Cardiac septum (tissue), 1 donor: ENCODE measurements around the gene CCDC179. TPM values are rescaled to one million over a fixed set of nuclear protein-coding genes. Genes with fewer than 3 reads are reported as not detected.

ENCODE experiments used
- DNase-seq: peaks from one replicate; pipeline ENCODE4 v3.0.0-alpha.2; 2020; ENCODE audit warnings: low spot score
- intact Hi-C: fragments of 100-400 bp; cut with DNase I; formaldehyde crosslinking; loops from one replicate; pipeline ENCODE4 v1.14.0; 2022
- long read RNA-seq: library from polyadenylated mRNA; unstranded; transcript quantifications from one replicate; pipeline ENCODE4 v2.0.0, GENCODE V29; 2021
- total RNA-seq: library from RNA; stranded (reverse); fragmentation: NEBNext Ultra II Directional; extraction: Animal tissue kit (Norgen Biotek cat#: 25700); gene quantifications from one replicate; pipeline ENCODE4 v1.2.1, GENCODE V29; 2021
- donor health status: DM: no; HTN: no; CAD: no.

Gene CCDC179
- not detected for total RNA-seq
- long read RNA-seq, partial matches to known transcripts = 0 of 2 reads
- long read RNA-seq, other reads (novel, unspliced or antisense) = 2 of 2 reads

- DNase-seq = no peak
- intact Hi-C loops = no loop called here
Measured at GRCh38 chr11:22860241-22860640, at the start of gene CCDC179. TSS of gene CCDC179 (minus strand) at chr11:22860474. CDS start at chr11:22860421, 53 bp downstream.

- intact Hi-C loops = no loop called here
- DNase-seq = no peak
Measured at GRCh38 chr11:22903782-22904181, 43.5 kb upstream of the CCDC179 start.

- DNase-seq = no peak
- intact Hi-C loops = no loop called here
Measured at GRCh38 chr11:22901603-22902002, 41.3 kb upstream of the CCDC179 start.

- DNase-seq = no peak
- intact Hi-C loops = no loop called here
Measured at GRCh38 chr11:22900764-22901486, 40.7 kb upstream of the CCDC179 start.

GRCh38 chr11:22898036-22898435, 37.8 kb upstream of the CCDC179 start:
- intact Hi-C loops = no loop called here
- DNase-seq = no peak

- intact Hi-C loops = no loop called here
Measured at GRCh38 chr11:22890227-22890626, 30.0 kb upstream of the CCDC179 start.

GRCh38 chr11:22884217-22884616, 23.9 kb upstream of the CCDC179 start:
- intact Hi-C loops = no loop called here
- no peak for DNase-seq

More at GRCh38 chr11:22890227-22890626, 30.0 kb upstream of the CCDC179 start:
- no peak for DNase-seq

- intact Hi-C loops = no loop called here
Measured at GRCh38 chr11:22879630-22880029, 19.4 kb upstream of the CCDC179 start.

GRCh38 chr11:22878604-22879003, 18.3 kb upstream of the CCDC179 start:
- intact Hi-C loops = no loop called here

More at GRCh38 chr11:22879630-22880029, 19.4 kb upstream of the CCDC179 start:
- DNase-seq = no peak

GRCh38 chr11:22878039-22878438, 17.8 kb upstream of the CCDC179 start:
- intact Hi-C loops = no loop called here

More at GRCh38 chr11:22878604-22879003, 18.3 kb upstream of the CCDC179 start:
- no peak for DNase-seq

GRCh38 chr11:22875869-22876473, 15.7 kb upstream of the CCDC179 start:
- no peak for DNase-seq
- intact Hi-C loops = no loop called here

More at GRCh38 chr11:22878039-22878438, 17.8 kb upstream of the CCDC179 start:
- DNase-seq = no peak

- no peak for DNase-seq
- intact Hi-C loops = no loop called here
Measured at GRCh38 chr11:22869325-22869724, 9.1 kb upstream of the CCDC179 start.

GRCh38 chr11:22859756-22860155, 518 bp downstream of the CCDC179 start:
- no peak for DNase-seq
- intact Hi-C loops = no loop called here

- intact Hi-C loops = no loop called here
- no peak for DNase-seq
Measured at GRCh38 chr11:22851477-22851876, 8.8 kb downstream of the CCDC179 start.

GRCh38 chr11:22846726-22847125, 13.5 kb downstream of the CCDC179 start:
- no peak for DNase-seq
- intact Hi-C loops = no loop called here

GRCh38 chr11:22832315-22833015, 27.8 kb downstream of the CCDC179 start:
- intact Hi-C loops = no loop called here
- DNase-seq = no peak

GRCh38 chr11:22830082-22830414, 30.2 kb downstream of the CCDC179 start:
- DNase-seq = no peak
- intact Hi-C loops = no loop called here

GRCh38 chr11:22829231-22830081, 30.8 kb downstream of the CCDC179 start, which contains the start of gene SVIP:
TSS of gene SVIP (minus strand) at chr11:22829801. CDS start at chr11:22829748, 53 bp downstream.
- peak; percentile 98 for DNase-seq
- intact Hi-C loops = no loop called here

GRCh38 chr11:22828373-22828772, 31.9 kb downstream of the CCDC179 start:
- intact Hi-C loops = no loop called here
- no peak for DNase-seq
